Measurements from ENCODE around the gene KRTAP4-12. TPM values are rescaled to one million over a fixed set of nuclear protein-coding genes. Genes with fewer than 3 reads are reported as not detected.
"Not testable (repeated sequence)": the region's sequence is repeated elsewhere in the genome, so short reads cannot be mapped to it uniquely, and the experiment has no call there.

Gene KRTAP4-12
- total RNA-seq, 3 donors from 2014 or later, result not detected

DNA sequence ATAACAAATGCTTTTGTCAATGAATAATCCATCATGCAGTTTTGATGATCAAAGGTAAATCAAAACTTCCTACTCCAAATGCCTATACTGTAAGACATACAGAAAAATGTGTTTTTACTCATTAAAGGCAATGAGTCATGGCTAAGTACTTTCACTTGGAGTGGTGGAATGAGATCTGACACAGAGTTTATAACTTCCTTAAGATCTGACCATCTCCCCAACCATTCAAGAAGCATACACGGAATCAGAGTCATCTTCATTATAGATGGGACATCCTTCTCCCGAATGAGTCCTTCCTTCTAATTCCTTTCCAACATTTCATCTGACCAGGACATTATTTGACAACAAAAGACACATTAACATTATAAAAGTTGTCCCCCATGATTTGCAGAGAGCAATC lies 40.6 kb downstream of the KRTAP4-12 start:
- H3K36me3 ChIP-seq (ENCODE audit: low read depth); intact Hi-C loops (cut with DNase I, micrococcal nuclease); H3K4me1 ChIP-seq (ENCODE audit: low read depth); H3K4me3 ChIP-seq; DNase-seq; ATAC-seq; H3K9me3 ChIP-seq: not testable (repeated sequence)

DNA sequence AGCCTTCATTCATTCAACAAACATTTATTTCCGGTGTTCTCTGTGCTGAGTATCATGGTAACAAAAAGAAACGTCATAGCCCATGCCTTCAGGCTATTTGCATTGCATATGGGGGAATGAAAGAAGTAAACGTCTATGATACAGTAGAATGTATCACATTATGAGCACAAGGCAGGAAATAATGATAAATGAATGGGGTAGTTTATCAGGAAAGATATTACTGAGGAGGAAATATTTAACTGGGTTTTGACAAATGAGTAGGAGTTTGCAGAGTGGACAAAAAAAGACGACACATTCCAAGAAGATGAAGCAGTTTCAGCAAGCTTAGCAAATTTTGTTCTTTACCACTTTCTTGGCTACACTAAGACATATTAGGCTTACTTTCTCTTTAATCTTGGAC lies 41.4 kb downstream of the KRTAP4-12 start:
- H3K9me3 ChIP-seq, result no peaks in the 10 kb centered on the region
- no peak for ATAC-seq
- intact Hi-C loops (cut with DNase I, micrococcal nuclease), result no loop called here
- TF ChIP-seq, protein P1, sequence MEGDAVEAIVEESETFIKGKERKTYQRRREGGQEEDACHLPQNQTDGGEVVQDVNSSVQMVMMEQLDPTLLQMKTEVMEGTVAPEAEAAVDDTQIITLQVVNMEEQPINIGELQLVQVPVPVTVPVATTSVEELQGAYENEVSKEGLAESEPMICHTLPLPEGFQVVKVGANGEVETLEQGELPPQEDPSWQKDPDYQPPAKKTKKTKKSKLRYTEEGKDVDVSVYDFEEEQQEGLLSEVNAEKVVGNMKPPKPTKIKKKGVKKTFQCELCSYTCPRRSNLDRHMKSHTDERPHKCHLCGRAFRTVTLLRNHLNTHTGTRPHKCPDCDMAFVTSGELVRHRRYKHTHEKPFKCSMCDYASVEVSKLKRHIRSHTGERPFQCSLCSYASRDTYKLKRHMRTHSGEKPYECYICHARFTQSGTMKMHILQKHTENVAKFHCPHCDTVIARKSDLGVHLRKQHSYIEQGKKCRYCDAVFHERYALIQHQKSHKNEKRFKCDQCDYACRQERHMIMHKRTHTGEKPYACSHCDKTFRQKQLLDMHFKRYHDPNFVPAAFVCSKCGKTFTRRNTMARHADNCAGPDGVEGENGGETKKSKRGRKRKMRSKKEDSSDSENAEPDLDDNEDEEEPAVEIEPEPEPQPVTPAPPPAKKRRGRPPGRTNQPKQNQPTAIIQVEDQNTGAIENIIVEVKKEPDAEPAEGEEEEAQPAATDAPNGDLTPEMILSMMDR (IDR thresholded peaks at IDR 0.05), result no peak
- no peaks in the 10 kb centered on the region for H3K4me1 ChIP-seq (ENCODE audit: low read depth)
- no peaks in the 10 kb centered on the region for H3K36me3 ChIP-seq (ENCODE audit: low read depth)
- DNase-seq, result no peak
- no peak overlapping the region for H3K4me3 ChIP-seq

DNA sequence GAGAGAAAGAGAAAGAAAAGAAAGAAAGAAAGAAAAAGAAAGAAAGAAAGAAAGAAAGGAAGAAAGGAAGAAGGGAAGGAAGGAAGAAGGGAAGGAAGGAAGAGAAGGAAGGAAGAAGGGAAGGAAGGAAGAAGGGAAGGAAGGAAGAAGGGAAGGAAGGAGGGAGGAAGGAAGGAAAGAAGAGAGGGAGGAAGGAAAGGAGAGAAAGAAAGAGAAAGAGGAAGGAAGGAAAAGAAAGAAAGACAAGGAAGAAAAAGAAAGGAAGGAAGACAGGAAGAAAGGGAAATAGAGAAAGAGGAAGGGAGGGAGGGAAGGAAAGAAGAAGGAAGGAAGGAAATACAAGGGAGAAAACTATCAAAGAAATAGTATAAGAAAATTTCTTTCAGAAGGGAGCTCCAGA lies 47.2 kb downstream of the KRTAP4-12 start:
- ATAC-seq (no peak), DNase-seq (no peak)
- intact Hi-C loops (cut with DNase I, micrococcal nuclease), result no loop called here
- Histone ChIP-seq H3K9me3 (no peaks in the 10 kb centered on the region), H3K4me1 (ENCODE audit: low read depth) (no peaks in the 10 kb centered on the region), H3K4me3 (no peak overlapping the region), H3K36me3 (ENCODE audit: low read depth) (no peaks in the 10 kb centered on the region)
- TF ChIP-seq, protein P1 (IDR thresholded peaks at IDR 0.05), result no peak

DNA sequence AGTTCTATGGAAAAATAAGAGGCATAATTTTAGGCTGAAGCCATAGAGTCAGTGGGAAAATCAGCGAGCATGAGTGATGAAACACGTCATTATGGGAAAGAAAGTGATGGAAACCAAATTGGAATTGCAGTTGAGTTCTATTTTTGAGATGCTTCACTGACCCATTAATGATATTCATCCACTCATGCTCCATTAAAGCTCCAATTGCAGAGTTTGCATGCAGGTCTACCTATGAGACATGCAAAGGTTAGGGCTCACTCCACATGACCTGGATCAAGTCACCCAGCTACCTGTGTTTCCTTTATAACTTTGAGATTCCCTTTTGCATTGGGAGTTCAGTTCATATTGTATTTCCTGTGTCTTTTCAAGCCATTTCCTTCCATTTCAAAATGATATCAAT lies 50.3 kb downstream of the KRTAP4-12 start:
- TF ChIP-seq, protein P1 (IDR thresholded peaks at IDR 0.05), result no peak
- intact Hi-C loops (cut with DNase I, micrococcal nuclease), result no loop called here
- DNase-seq, result no peak
- Histone ChIP-seq H3K36me3 (ENCODE audit: low read depth) (no peaks in the 10 kb centered on the region), H3K4me3 (no peak overlapping the region), H3K9me3 (no peaks in the 10 kb centered on the region), H3K4me1 (ENCODE audit: low read depth) (no peaks in the 10 kb centered on the region)
- ATAC-seq, result no peak

Other genes starting within 250 kb of the KRTAP4-12 start
- 1,000 to 10,000 TPM in 2 of 3 donors, 100 to 1,000 TPM in 1; 553 to 1,810 (median 1,312) TPM for gene KRT20, start 238.9 kb downstream of the KRTAP4-12 start, total RNA-seq
- gene KRT23, start 186.5 kb downstream of the KRTAP4-12 start, total RNA-seq, result under 1 TPM in 1 of 3 donors, not detected in 2; 0.53 TPM
- gene KRT39, start 157.2 kb downstream of the KRTAP4-12 start, total RNA-seq, result under 1 TPM in 1 of 3 donors, not detected in 2; 0.52 TPM
- gene KRT40, start 139.9 kb downstream of the KRTAP4-12 start, total RNA-seq, result under 1 TPM in 1 of 3 donors, not detected in 2; 0.22 TPM
- not detected for gene KRTAP3-3, start 130.0 kb downstream of the KRTAP4-12 start, total RNA-seq
- not detected for gene KRTAP3-2, start 124.3 kb downstream of the KRTAP4-12 start, total RNA-seq
- gene KRTAP3-1, start 115.1 kb downstream of the KRTAP4-12 start, total RNA-seq, result not detected
- gene KRTAP1-5, start 97.0 kb downstream of the KRTAP4-12 start, total RNA-seq, result not detected
- gene KRTAP1-4, start 94.0 kb downstream of the KRTAP4-12 start, total RNA-seq, result not detected
- gene KRTAP1-3, start 89.3 kb downstream of the KRTAP4-12 start, total RNA-seq, result not detected
- gene KRTAP1-1, start 82.7 kb downstream of the KRTAP4-12 start, total RNA-seq, result not detected
- not detected for gene KRTAP2-1, start 76.9 kb downstream of the KRTAP4-12 start, total RNA-seq
- gene KRTAP2-2, start 69.0 kb downstream of the KRTAP4-12 start, total RNA-seq, result not detected
- not detected for gene KRTAP2-3, start 64.1 kb downstream of the KRTAP4-12 start, total RNA-seq
- gene KRTAP2-4, start 58.3 kb downstream of the KRTAP4-12 start, total RNA-seq, result not detected
- not detected for gene KRTAP4-7, start 40.0 kb downstream of the KRTAP4-12 start, total RNA-seq
- gene KRTAP4-8, start 26.0 kb downstream of the KRTAP4-12 start, total RNA-seq, result not detected
- gene KRTAP4-16, start 22.0 kb downstream of the KRTAP4-12 start, total RNA-seq, result not detected
- not detected for gene KRTAP4-9, start 18.8 kb downstream of the KRTAP4-12 start, total RNA-seq
- gene KRTAP4-11, start 5.8 kb downstream of the KRTAP4-12 start, total RNA-seq, result not detected
- not detected for gene KRTAP4-6, start 16.4 kb upstream of the KRTAP4-12 start, total RNA-seq
- gene KRTAP4-5, start 25.6 kb upstream of the KRTAP4-12 start, total RNA-seq, result not detected
- gene KRTAP4-4, start 36.6 kb upstream of the KRTAP4-12 start, total RNA-seq, result not detected
- not detected for gene KRTAP4-3, start 44.0 kb upstream of the KRTAP4-12 start, total RNA-seq
- gene KRTAP4-2, start 54.0 kb upstream of the KRTAP4-12 start, total RNA-seq, result not detected
- under 1 TPM in 1 of 3 donors, not detected in 2; 0.84 TPM for gene KRTAP4-1, start 60.7 kb upstream of the KRTAP4-12 start, total RNA-seq
- gene KRTAP9-1, start 65.7 kb upstream of the KRTAP4-12 start, total RNA-seq, result not detected
- gene KRTAP9-2, start 102.5 kb upstream of the KRTAP4-12 start, total RNA-seq, result not detected
- not detected for gene KRTAP9-3, start 108.3 kb upstream of the KRTAP4-12 start, total RNA-seq
- not detected for gene KRTAP9-8, start 113.8 kb upstream of the KRTAP4-12 start, total RNA-seq
- not detected for gene KRTAP9-4, start 125.5 kb upstream of the KRTAP4-12 start, total RNA-seq
- gene KRTAP9-9, start 131.2 kb upstream of the KRTAP4-12 start, total RNA-seq, result not detected
- not detected for gene KRTAP9-6, start 141.2 kb upstream of the KRTAP4-12 start, total RNA-seq
- gene KRTAP9-7, start 151.5 kb upstream of the KRTAP4-12 start, total RNA-seq, result not detected
- not detected for gene KRTAP29-1, start 178.7 kb upstream of the KRTAP4-12 start, total RNA-seq
- gene KRTAP16-1, start 185.1 kb upstream of the KRTAP4-12 start, total RNA-seq, result not detected
- gene KRTAP17-1, start 191.5 kb upstream of the KRTAP4-12 start, total RNA-seq, result not detected
- gene KRT33A, start 226.6 kb upstream of the KRTAP4-12 start, total RNA-seq, result not detected
- not detected for gene KRT33B, start 245.6 kb upstream of the KRTAP4-12 start, total RNA-seq

Data from mucosa of descending colon (tissue), 3 donors.